Esophagus muscularis mucosa (tissue), 4 donors: ENCODE data around the gene STAT6.

Source experiments
- CTCF ChIP-seq, 3 experiments: fragments of 200-600 bp in 2 of 3; fragments of 450-650 bp in 1 of 3; sonication (generic) in 2 of 3; IDR thresholded peaks; one replicate each; pipeline ENCODE4 v1.5.1; 2017 to 2019; ENCODE audit warnings: antibody characterized with exemption in 3 of 3, mild to moderate bottlenecking in 2 of 3, moderate library complexity in 1 of 3
- EP300 ChIP-seq: sonication (generic); formaldehyde crosslinking; IDR thresholded peaks from one replicate; pipeline ENCODE4 v1.6.1; 2017; ENCODE audit warnings: antibody characterized with exemption
- POLR2A ChIP-seq: fragments of 450-650 bp; IDR thresholded peaks from one replicate; pipeline ENCODE4 v1.6.1; 2017; ENCODE audit warnings: antibody characterized with exemption, moderate library complexity, mild to moderate bottlenecking, low read depth
- POLR2AphosphoS5 ChIP-seq, 2 donors: sonication (generic); formaldehyde crosslinking; IDR thresholded peaks; one replicate each; pipeline ENCODE4 v1.6.1; 2017; ENCODE audit warnings: antibody characterized with exemption in 2 of 2

- TF ChIP-seq CTCF (IDR thresholded peaks at IDR 0.05), result no peak
- no peak for TF ChIP-seq EP300
- no peak for TF ChIP-seq POLR2AphosphoS5 (IDR thresholded peaks at IDR 0.05)
- no peak for TF ChIP-seq POLR2A
Observed at GRCh38 chr12:57119294-57120085, 8.3 kb upstream of the STAT6 start.
